Astrocyte of the spinal cord (primary cell): ENCODE data around the gene MMP28.

Experiments used
- DNase-seq: peaks from one replicate; pipeline ENCODE4 v3.0.0; 2011; ENCODE audit warnings: low read depth, low spot score
- H3K4me3 ChIP-seq: 2 replicates; pipeline ENCODE4 v1.5.1; 2011; ENCODE audit warnings: low read depth, mild to moderate bottlenecking, low read length, moderate library complexity
- CTCF ChIP-seq: IDR thresholded peaks from 2 replicates; pipeline ENCODE4 v1.5.1; 2012; ENCODE audit warnings: low read depth, mild to moderate bottlenecking, low read length, inconsistent platforms
- in situ Hi-C: cut with HindIII; loops from 2 replicates; pipeline ENCODE4 v1.10.0; 2017; ENCODE audit warnings: low sequenced_read_pairs

Gene MMP28

GRCh38 chr17:35773129-35773528 is 22.3 kb downstream of the MMP28 start:
- no peak for TF ChIP-seq CTCF
- no peak for DNase-seq
- in situ Hi-C loops: no loop called here
- H3K4me3 ChIP-seq: no peak overlapping the region

GRCh38 chr17:35769895-35770486 is 25.4 kb downstream of the MMP28 start:
- no peak for DNase-seq
- no peak overlapping the region for H3K4me3 ChIP-seq
- in situ Hi-C loops: no loop called here
- TF ChIP-seq CTCF: peak; percentile 26

GRCh38 chr17:35768797-35769196 is 26.6 kb downstream of the MMP28 start:
- no peak overlapping the region for H3K4me3 ChIP-seq
- no peak for TF ChIP-seq CTCF
- in situ Hi-C loops: no loop called here
- no peak for DNase-seq

GRCh38 chr17:35766903-35767510 is 28.4 kb downstream of the MMP28 start:
- peak; percentile 52 for TF ChIP-seq CTCF

GRCh38 chr17:35766489-35766877 is 29.0 kb downstream of the MMP28 start:
- no peak overlapping the region for H3K4me3 ChIP-seq
- DNase-seq: no peak
- in situ Hi-C loops: no loop called here
- no peak for TF ChIP-seq CTCF

More at GRCh38 chr17:35766903-35767510, 28.4 kb downstream of the MMP28 start:
- in situ Hi-C loops: no loop called here
- no peak overlapping the region for H3K4me3 ChIP-seq
- peak; percentile 36 for DNase-seq

GRCh38 chr17:35765756-35766488 is 29.5 kb downstream of the MMP28 start:
- DNase-seq: no peak
- in situ Hi-C loops: no loop called here
- no peak for TF ChIP-seq CTCF
- H3K4me3 ChIP-seq: no peak overlapping the region
